HepG2 (cell line): ENCODE measurements around the gene RGS10. TPM values are rescaled to one million over a fixed set of nuclear protein-coding genes. Genes with fewer than 3 reads are reported as not detected.

Experiments used
- ATAC-seq: fragments of 200-7000 bp; cut with Tn5 transposase; 3 replicates; pipeline ENCODE4 v1.9.1; 2020; ENCODE audit warnings: mild to moderate bottlenecking, moderate library complexity
- BruUV-seq: library from RNA; stranded (reverse); fragments of 400-500 nt; replicated peaks from 2 replicates; lab custom pipeline; 2021; lab: Mats Ljungman, UMichigan
- CTCF ChIA-PET: fragments of 300-600 bp; formaldehyde crosslinking; extraction: SDS; loops from one replicate; lab custom pipeline; 2021; ENCODE audit warnings: low total read pairs, inconsistent platforms, low intra/inter-chr PET ratio; lab: Yijun Ruan, JAX
- POLR2A ChIA-PET: fragments of 350-600 bp; sonication (Branson Sonifier 250); formaldehyde crosslinking; loops from one replicate; lab custom pipeline; 2020; ENCODE audit warnings: antibody characterized with exemption, inconsistent platforms; lab: Yijun Ruan, JAX
- DNase-seq: peaks from one replicate; pipeline ENCODE4 v3.0.0-alpha.2; 2015; ENCODE audit warnings: low spot score
- FAIRE-seq: peaks from 3 replicates; lab custom pipeline; 2011; peaks lifted over from hg19 to GRCh38; lab: Jason Lieb, UNC
- H2AFZ ChIP-seq: one replicate; pipeline ENCODE4 v1.6.1; 2011; ENCODE audit warnings: low read length, inconsistent platforms
- H3K27ac ChIP-seq: fragments of 300-600 bp; 3 replicates; pipeline ENCODE4 v1.8.0; 2011; ENCODE audit warnings: mixed run types, mild to moderate bottlenecking, mixed read lengths, low read length, inconsistent platforms; ENCODE audit not compliant: insufficient read depth; ENCODE audit errors: extremely low read length
- H3K27me3 ChIP-seq, 2 experiments: fragments of 200-600 bp in 1 of 2; 2 replicates in 1 of 2; 3 replicates in 1 of 2; pipeline versions ENCODE4 v1.6.0 to v1.8.0; 2011; ENCODE audit warnings: low read length in 2 of 2, mild to moderate bottlenecking in 2 of 2, moderate library complexity in 2 of 2, inconsistent platforms in 1 of 2; ENCODE audit not compliant: insufficient read depth in 2 of 2, control insufficient read depth in 1 of 2
- H3K36me3 ChIP-seq, 2 experiments: fragments of 200-600 bp in 1 of 2; replicated peaks in 1 of 2; 2 replicates in 1 of 2; 3 replicates in 1 of 2; pipeline versions ENCODE4 v1.5.1 to v1.8.0; 2011; ENCODE audit warnings: low read length in 2 of 2, inconsistent platforms in 1 of 2; ENCODE audit not compliant: insufficient read depth in 2 of 2, control insufficient read depth in 1 of 2
- H3K4me1 ChIP-seq: 2 replicates; pipeline ENCODE4 v1.5.1; 2012; ENCODE audit warnings: low read length, inconsistent platforms; ENCODE audit not compliant: insufficient read depth
- H3K4me2 ChIP-seq: 2 replicates; pipeline ENCODE4 v1.6.0; 2011; ENCODE audit warnings: low read depth, low read length, inconsistent platforms
- H3K4me3 ChIP-seq, 3 experiments: fragments of 200-600 bp in 1 of 3; sonication (generic), shearing (Covaris generic) in 1 of 3; replicated peaks in 1 of 3; 2 replicates each; pipeline ENCODE4 v1.5.1; 2011 to 2016; ENCODE audit warnings: low read length in 3 of 3, inconsistent platforms in 2 of 3, low read depth in 2 of 3, mild to moderate bottlenecking in 2 of 3, control low read depth in 1 of 3, mixed read lengths in 1 of 3; ENCODE audit not compliant: insufficient read depth in 1 of 3
- H3K79me2 ChIP-seq: one replicate; pipeline ENCODE4 v1.6.1; 2011; ENCODE audit warnings: low read length, inconsistent platforms; ENCODE audit not compliant: insufficient read depth
- H3K9ac ChIP-seq: 2 replicates; pipeline ENCODE4 v1.6.0; 2011; ENCODE audit warnings: mild to moderate bottlenecking, low read depth, low read length, inconsistent platforms; ENCODE audit not compliant: insufficient read depth
- H3K9me3 ChIP-seq: 2 replicates; pipeline ENCODE4 v1.5.1; 2012; ENCODE audit warnings: mild to moderate bottlenecking, low read length
- H4K20me1 ChIP-seq: 2 replicates; pipeline ENCODE4 v1.6.0; 2011; ENCODE audit warnings: inconsistent platforms, mild to moderate bottlenecking, low read length, moderate library complexity; ENCODE audit not compliant: insufficient read depth
- CEBPG ChIP-seq: IDR thresholded peaks from 2 replicates; pipeline ENCODE4 v1.6.1; 2016
- FOXA3 ChIP-seq: IDR thresholded peaks from 2 replicates; pipeline ENCODE4 v1.6.1; 2016; ENCODE audit warnings: missing genetic modification reagents, missing compliant biosample characterization
- HOXA3 ChIP-seq: sonication (generic); formaldehyde crosslinking; IDR thresholded peaks from 2 replicates; pipeline ENCODE4 v1.5.0; 2020; ENCODE audit warnings: missing genetic modification reagents
- JUNB ChIP-seq: sonication (generic); formaldehyde crosslinking; IDR thresholded peaks from 2 replicates; pipeline ENCODE4 v1.8.0; 2022; ENCODE audit warnings: missing genetic modification reagents, mild to moderate bottlenecking, borderline replicate concordance
- KAT2B ChIP-seq: fragments of 150-350 bp; IDR thresholded peaks from 2 replicates; pipeline ENCODE4 v1.6.1; 2014; ENCODE audit warnings: low read depth, low read length, borderline replicate concordance
- KAT8 ChIP-seq: IDR thresholded peaks from 2 replicates; pipeline ENCODE4 v1.6.1; 2016; ENCODE audit warnings: missing genetic modification reagents, missing compliant biosample characterization
- NCOA2 ChIP-seq: sonication (generic); formaldehyde crosslinking; IDR thresholded peaks from 2 replicates; pipeline ENCODE4 v1.8.0; 2022; ENCODE audit warnings: inconsistent platforms
- NR2F2 ChIP-seq: IDR thresholded peaks from 2 replicates; pipeline ENCODE4 v1.6.1; 2012; ENCODE audit warnings: low read depth, inconsistent platforms, borderline replicate concordance
- NR2F6 ChIP-seq, 2 experiments: IDR thresholded peaks; 2 replicates each; pipeline ENCODE4 v1.6.1; 2016; ENCODE audit warnings: antibody characterized with exemption in 1 of 2, mild to moderate bottlenecking in 1 of 2
- PCBP1 ChIP-seq: fragments of 200-400 bp; formaldehyde crosslinking; IDR thresholded peaks from 2 replicates; pipeline ENCODE4 v1.6.1; 2017; ENCODE audit warnings: mild to moderate bottlenecking, low read depth, low read length, borderline replicate concordance
- RARA ChIP-seq: IDR thresholded peaks from 2 replicates; pipeline ENCODE4 v1.6.1; 2016; ENCODE audit warnings: missing genetic modification reagents, missing compliant biosample characterization
- RELA ChIP-seq: sonication (generic); formaldehyde crosslinking; IDR thresholded peaks from 2 replicates; pipeline ENCODE4 v1.4.0; 2020; ENCODE audit warnings: missing genetic modification reagents
- SMAD1 ChIP-seq: sonication (generic); formaldehyde crosslinking; IDR thresholded peaks from 2 replicates; pipeline ENCODE4 v1.4.0; 2020; ENCODE audit warnings: missing genetic modification reagents, low read depth, mild to moderate bottlenecking, borderline replicate concordance
- SOX6 ChIP-seq, 2 experiments: fragments of 450-650 bp in 1 of 2; sonication (generic) in 1 of 2; formaldehyde crosslinking in 1 of 2; IDR thresholded peaks; 2 replicates each; pipeline versions ENCODE4 v1.4.0 to v1.6.1; 2017 to 2020; ENCODE audit warnings: antibody characterized with exemption in 1 of 2, mild to moderate bottlenecking in 1 of 2, missing genetic modification reagents in 1 of 2
- ZMYM2 ChIP-seq: sonication (generic); formaldehyde crosslinking; IDR thresholded peaks from 2 replicates; pipeline ENCODE4 v1.8.0; 2022; ENCODE audit warnings: mild to moderate bottlenecking, missing genetic modification reagents
- ZNF33A ChIP-seq: sonication (generic); formaldehyde crosslinking; IDR thresholded peaks from 2 replicates; pipeline ENCODE4 v1.5.1; 2020; ENCODE audit warnings: missing genetic modification reagents, mild to moderate bottlenecking, moderate library complexity, borderline replicate concordance
- ZNF460 ChIP-seq: sonication (generic); formaldehyde crosslinking; IDR thresholded peaks from 2 replicates; pipeline ENCODE4 v1.5.1; 2020; ENCODE audit warnings: missing genetic modification reagents, mild to moderate bottlenecking, borderline replicate concordance
- ZNF549 ChIP-seq: sonication (generic); formaldehyde crosslinking; IDR thresholded peaks from 2 replicates; pipeline ENCODE4 v1.5.0; 2020; ENCODE audit warnings: missing genetic modification reagents
- ZNF569 ChIP-seq: sonication (generic); formaldehyde crosslinking; IDR thresholded peaks from 2 replicates; pipeline ENCODE4 v1.5.0; 2020; ENCODE audit warnings: mild to moderate bottlenecking, missing genetic modification reagents, moderate library complexity, borderline replicate concordance
- ZNF709 ChIP-seq: sonication (generic); formaldehyde crosslinking; IDR thresholded peaks from 2 replicates; pipeline ENCODE4 v1.5.0; 2020; ENCODE audit warnings: mild to moderate bottlenecking, missing genetic modification reagents
- ZNF747 ChIP-seq: sonication (generic); formaldehyde crosslinking; IDR thresholded peaks from 2 replicates; pipeline ENCODE4 v1.8.1; 2023; ENCODE audit warnings: missing genetic modification reagents, mild to moderate bottlenecking, borderline replicate concordance
- ZNF761 ChIP-seq: sonication (generic); formaldehyde crosslinking; conservative IDR thresholded peaks from 2 replicates; pipeline ENCODE4 v1.4.0; 2020; ENCODE audit warnings: mild to moderate bottlenecking, missing genetic modification reagents
- WGBS: methylation state at CpG from one replicate; pipeline ENCODE4 v1.1.6; 2017; ENCODE audit warnings: low lambda C conversion rate; 5-methylcytosine and 5-hydroxymethylcytosine counted together
- in situ Hi-C: cut with HindIII; loops from 2 replicates; pipeline ENCODE4 v1.10.0; 2017; ENCODE audit warnings: low pct_unique_long_range_greater_than_20kb; ENCODE audit not compliant: extremely low pct_ligation_motif_present
- intact Hi-C: fragments of 100-400 bp; cut with micrococcal nuclease; formaldehyde crosslinking; loops from one replicate; pipeline ENCODE4 v1.10.0; 2022; ENCODE audit not compliant: unreplicated experiment
- polyA plus RNA-seq, 8 experiments: library from polyadenylated mRNA; depleted of rRNA in 3 of 8; stranded (reverse) in 7 of 8; unstranded in 1 of 8; fragments of >200 nt; fragmentation: Illumina TruSeq in 4 of 8; extraction: Trizol in 4 of 8; gene quantifications; 2 replicates each; pipeline versions ENCODE4 v1.2.1 to v1.2.3, GENCODE V29; 2011 to 2016; ENCODE audit warnings: low read depth in 4 of 8, missing spikeins in 1 of 8, mixed read lengths in 1 of 8; ENCODE audit not compliant: insufficient read depth in 1 of 8
- total RNA-seq, 5 experiments: library from RNA; depleted of rRNA; stranded (reverse); fragments of >200 nt; fragmentation: Illumina TruSeq; extraction: Trizol; gene quantifications; 2 replicates each; pipeline ENCODE4 v1.2.3, GENCODE V29; 2016; ENCODE audit warnings: low read depth in 1 of 5
- TF ChIP-seq, protein P1 (sequence below): sonication (generic); formaldehyde crosslinking; IDR thresholded peaks from 2 replicates; pipeline ENCODE4 v1.5.0; 2020; ENCODE audit warnings: missing genetic modification reagents, mild to moderate bottlenecking, borderline replicate concordance
- TF ChIP-seq, protein P2 (sequence below): sonication (generic); formaldehyde crosslinking; IDR thresholded peaks from 2 replicates; pipeline ENCODE4 v1.8.1; 2022; ENCODE audit warnings: low read depth, mild to moderate bottlenecking, missing genetic modification reagents

The RGS10 gene
- total and polyA plus RNA-seq, 2 of the 13 experiments (the other 11 are each of a cell fraction or from before 2014, with no cell fraction given) = 1.7 to 5.1 TPM

DNA sequence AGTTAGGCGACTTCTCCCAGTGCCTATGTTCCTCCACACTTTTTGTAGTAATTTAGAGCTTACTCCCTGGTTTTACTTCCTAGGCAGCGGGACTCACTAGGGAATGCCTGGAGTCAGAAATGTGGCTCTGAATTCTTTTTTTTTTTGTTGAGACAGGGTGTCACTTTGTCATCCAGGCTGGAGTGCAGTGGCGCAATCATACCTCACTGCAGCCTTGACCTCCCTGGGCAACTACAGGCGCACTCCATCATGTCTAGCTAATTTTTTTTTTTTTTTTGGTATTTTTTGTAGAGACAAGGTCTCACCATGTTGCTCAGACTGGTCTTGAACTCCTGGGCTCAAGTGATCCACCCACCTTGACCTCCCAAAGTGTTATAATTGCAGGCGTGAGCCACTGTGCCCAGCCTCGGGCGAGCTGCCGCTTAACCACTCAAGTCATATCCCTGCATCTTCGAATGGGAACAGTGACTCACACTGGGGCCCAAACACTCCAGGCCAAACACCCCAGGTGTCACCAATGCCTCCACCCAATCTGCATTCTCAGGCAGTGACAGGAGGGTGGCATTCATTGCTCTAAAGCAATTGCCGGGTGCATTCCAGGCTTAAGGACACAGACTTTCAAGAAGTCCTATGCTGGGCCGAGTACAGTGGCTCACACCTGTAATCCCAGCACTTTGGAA, 19.6 kb downstream of the RGS10 start:
- FAIRE-seq (peak; percentile 26), DNase-seq (peak; percentile 72), ATAC-seq (peak; percentile 77)
- Histone ChIP-seq H4K20me1 (no peaks in the 10 kb centered on the region), H3K4me2 (peak overlapping the region; percentile 36; the same call in 1 of the 2 replicates), H3K4me3 (no peak overlapping the region), H3K79me2 (no peaks in the 10 kb centered on the region), H3K9me3 (no peaks in the 10 kb centered on the region), H3K27ac (no peak overlapping the region), H3K36me3 (no peaks in the 10 kb centered on the region), H3K4me1 (peaks cover 23% of the 10 kb centered on the region), H3K9ac (no peak overlapping the region), H2AFZ (no peak overlapping the region), H3K27me3 (no peaks in the 10 kb centered on the region)
- intact Hi-C loops (no loop called here), in situ Hi-C loops (no loop called here)
- CTCF ChIA-PET = no interaction called here
- POLR2A ChIA-PET = no interaction called here
- WGBS = 37% methylated on average over 11 of the region's 11 CpGs
- BruUV-seq = no TSS peak
- TF ChIP-seq ZNF709 (CRISPR knock-in tag) (no peak), ZNF569 (no peak), ZNF761 (no peak), JUNB (CRISPR knock-in tag) (no peak), KAT8 (CRISPR knock-in tag) (no peak), FOXA3 (CRISPR knock-in tag) (0 out of 2 replicates have a peak, but pooled peaks have one; percentile 15), SMAD1 (CRISPR knock-in tag) (no peak), SOX6 (IDR thresholded peaks at IDR 0.05) (no peak), SOX6 (CRISPR knock-in tag; IDR thresholded peaks at IDR 0.05) (peak; percentile 56; the same call in 1 of the 2 replicates), ZNF549 (CRISPR knock-in tag) (no peak), NR2F2 (0 out of 2 replicates have a peak, but pooled peaks have one; percentile 46), RELA (CRISPR knock-in tag) (no peak), HOXA3 (peak; percentile 50; the same call in 1 of the 2 replicates), ZNF460 (CRISPR knock-in tag) (no peak), NCOA2 (CRISPR knock-in tag) (peak; percentile 48), RARA (CRISPR knock-in tag) (peak; percentile 85), PCBP1 (no peak), NR2F6 (IDR thresholded peaks at IDR 0.05) (peak; percentile 85), NR2F6 (CRISPR knock-in tag; IDR thresholded peaks at IDR 0.05) (peak; percentile 91), KAT2B (no peak), ZNF33A (no peak), ZMYM2 (CRISPR knock-in tag) (no peak), ZNF747 (no peak), CEBPG (CRISPR knock-in tag) (peak; percentile 89)
- TF ChIP-seq, protein P1, sequence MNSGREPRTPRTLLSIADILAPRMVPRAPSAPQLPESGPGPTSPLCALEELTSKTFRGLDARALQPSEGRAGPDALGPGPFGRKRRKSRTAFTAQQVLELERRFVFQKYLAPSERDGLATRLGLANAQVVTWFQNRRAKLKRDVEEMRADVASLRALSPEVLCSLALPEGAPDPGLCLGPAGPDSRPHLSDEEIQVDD (CRISPR knock-in tag) = no peak
- TF ChIP-seq, protein P2, sequence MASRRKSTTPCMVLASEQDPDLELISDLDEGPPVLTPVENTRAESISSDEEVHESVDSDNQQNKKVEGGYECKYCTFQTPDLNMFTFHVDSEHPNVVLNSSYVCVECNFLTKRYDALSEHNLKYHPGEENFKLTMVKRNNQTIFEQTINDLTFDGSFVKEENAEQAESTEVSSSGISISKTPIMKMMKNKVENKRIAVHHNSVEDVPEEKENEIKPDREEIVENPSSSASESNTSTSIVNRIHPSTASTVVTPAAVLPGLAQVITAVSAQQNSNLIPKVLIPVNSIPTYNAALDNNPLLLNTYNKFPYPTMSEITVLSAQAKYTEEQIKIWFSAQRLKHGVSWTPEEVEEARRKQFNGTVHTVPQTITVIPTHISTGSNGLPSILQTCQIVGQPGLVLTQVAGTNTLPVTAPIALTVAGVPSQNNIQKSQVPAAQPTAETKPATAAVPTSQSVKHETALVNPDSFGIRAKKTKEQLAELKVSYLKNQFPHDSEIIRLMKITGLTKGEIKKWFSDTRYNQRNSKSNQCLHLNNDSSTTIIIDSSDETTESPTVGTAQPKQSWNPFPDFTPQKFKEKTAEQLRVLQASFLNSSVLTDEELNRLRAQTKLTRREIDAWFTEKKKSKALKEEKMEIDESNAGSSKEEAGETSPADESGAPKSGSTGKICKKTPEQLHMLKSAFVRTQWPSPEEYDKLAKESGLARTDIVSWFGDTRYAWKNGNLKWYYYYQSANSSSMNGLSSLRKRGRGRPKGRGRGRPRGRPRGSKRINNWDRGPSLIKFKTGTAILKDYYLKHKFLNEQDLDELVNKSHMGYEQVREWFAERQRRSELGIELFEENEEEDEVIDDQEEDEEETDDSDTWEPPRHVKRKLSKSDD (CRISPR knock-in tag) = no peak
